GDM1 (cell line): ENCODE results near the gene CRACDL.

ENCODE experiments used
- DNase-seq: peaks from one replicate; lab custom pipeline; 2025; lab: John Stamatoyannopoulos, UW

Gene CRACDL, protein sequence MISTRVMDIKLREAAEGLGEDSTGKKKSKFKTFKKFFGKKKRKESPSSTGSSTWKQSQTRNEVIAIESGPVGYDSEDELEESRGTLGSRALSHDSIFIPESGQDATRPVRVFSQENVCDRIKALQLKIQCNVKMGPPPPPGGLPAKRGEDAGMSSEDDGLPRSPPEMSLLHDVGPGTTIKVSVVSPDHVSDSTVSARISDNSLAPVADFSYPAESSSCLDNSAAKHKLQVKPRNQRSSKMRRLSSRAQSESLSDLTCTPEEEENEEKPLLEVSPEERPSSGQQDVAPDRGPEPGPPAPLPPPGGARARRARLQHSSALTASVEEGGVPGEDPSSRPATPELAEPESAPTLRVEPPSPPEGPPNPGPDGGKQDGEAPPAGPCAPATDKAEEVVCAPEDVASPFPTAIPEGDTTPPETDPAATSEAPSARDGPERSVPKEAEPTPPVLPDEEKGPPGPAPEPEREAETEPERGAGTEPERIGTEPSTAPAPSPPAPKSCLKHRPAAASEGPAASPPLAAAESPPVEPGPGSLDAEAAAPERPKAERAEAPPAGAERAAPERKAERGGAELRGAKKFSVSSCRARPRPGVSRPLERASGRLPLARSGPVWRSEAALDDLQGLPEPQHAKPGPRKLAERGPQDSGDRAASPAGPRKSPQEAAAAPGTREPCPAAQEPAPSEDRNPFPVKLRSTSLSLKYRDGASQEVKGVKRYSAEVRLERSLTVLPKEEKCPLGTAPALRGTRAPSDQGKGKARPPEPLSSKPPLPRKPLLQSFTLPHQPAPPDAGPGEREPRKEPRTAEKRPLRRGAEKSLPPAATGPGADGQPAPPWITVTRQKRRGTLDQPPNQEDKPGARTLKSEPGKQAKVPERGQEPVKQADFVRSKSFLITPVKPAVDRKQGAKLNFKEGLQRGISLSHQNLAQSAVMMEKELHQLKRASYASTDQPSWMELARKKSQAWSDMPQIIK

DNA sequence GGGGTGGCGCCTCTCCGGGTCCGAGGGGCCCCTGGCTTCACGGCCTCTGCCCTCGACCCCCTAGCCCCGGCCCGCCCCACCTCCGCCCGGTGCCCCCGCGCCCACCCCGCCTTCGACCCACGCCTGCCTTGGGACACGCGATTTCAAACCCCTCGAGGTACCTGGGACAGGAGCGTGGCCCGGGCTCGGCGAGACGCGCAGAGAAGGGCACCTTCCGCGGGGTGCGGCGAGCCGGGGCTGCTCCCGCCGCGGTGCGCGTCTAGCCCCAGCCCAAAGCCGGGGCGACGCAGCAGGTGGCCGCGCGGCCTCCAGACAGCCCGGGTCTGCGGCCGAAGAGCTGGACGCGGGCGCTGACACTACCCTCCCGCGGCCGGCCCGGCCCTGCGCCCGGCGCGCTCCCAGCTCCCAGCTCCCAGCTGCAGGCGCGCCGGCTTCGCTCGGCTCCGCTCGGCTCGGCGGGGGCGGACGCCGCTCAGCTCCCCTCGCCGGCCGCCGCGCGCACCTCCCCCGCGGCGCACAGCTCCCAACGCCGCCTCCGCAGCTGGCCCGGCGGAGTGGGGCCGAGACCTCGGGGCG lies at the start of gene CRACDL:
TSS of gene CRACDL (minus strand) at position 449 of the 576 bp plus-strand sequence. CDS start 89,425 bp downstream, outside the sequence.
- DNase-seq: no peak

DNA sequence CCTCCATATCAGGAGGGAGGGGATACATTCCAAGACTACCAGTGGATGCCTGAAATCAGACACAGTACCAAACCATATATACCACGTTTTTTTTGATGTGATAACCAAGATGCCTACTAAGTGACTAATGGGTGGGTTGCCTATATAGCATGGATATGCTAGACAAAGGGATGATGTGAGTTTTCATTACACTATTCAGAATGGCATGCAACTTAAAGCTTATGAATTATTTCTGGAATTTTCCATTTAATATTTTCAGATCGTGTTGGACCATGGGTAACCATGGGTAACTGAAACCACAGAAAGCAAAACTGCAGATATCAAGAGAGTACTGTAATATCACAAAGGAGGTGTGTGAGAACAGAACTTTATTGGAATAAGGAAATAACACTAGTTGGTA lies 39.6 kb upstream of the CRACDL start:
- DNase-seq: no peak

DNA sequence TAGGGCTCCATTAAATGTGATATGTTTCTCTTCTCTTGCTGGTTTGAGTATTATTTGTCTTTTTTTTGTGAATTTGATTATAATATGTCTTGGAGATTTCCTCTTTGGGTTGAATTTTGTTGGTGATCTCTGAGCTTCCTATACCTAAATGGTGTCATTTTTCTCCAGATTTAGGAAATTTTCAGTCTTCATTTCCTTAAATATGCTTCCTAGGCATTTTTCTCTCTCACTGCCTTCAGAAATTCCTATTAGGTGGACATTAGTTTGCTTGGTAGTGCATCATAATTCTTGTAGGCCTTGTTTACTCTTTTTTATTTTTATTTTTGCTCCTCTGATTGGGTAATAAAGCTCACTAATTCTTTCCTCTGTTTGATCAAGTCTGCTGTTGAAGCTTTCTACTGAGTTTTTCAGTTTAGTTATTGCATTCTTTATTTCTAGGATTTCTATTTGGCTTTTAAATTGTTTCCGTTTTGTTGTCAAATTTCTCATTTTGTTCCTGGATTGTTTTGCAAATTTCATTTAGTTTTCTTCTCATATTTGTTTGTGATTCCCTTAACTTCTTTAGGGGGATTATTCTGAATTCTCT lies 36.6 kb upstream of the CRACDL start:
- DNase-seq: no peak

DNA sequence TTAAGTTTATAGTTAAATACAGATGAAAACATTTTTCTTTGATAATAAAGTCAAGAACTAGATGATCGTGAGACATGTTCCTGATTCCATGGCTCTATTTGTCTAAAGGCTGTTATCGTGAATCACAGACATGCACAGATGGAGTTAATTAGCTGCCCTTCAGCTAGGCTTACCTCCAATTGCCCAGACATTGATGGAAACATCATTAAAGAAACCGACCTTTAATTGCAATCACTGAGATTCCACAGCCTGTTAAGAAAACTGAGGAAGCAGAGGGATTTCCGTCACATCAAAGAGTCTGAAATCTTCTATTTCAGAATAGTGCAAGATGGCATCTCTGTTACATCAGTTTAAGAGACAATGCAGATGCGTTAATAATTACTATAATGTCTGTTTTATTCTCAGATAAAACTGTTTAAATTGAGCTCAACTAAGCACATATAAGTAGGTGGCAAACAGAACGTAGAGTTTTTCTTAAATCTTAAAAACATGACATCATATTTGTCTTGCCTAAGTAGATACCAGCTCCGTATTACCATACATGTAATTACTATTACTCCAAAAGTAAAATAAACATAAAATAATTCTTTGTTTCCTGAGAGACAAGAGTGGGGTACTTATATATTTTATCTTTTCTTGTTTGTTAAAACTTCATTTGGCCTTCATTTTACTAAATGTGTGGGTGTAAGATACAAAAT lies 23.9 kb upstream of the CRACDL start:
- no peak for DNase-seq

DNA sequence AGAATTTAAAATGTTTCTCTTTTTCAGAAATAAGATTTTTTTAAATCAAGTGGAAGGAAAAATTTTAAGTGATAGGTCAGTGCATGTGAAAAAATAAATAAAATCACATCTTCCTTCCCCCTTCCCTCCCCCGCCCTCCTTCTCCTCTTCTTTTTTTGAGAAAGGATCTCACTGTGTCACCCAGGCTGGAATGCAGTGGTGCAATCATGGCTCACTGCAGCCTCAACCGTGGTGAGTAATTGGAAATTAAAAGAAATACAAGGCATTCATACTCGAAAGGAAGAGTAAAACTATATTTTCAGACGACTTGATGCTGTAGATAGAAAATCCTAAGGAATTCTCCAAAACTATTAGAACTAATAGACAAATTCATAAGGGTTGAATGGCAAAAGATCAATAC lies 16.9 kb upstream of the CRACDL start:
- DNase-seq: no peak

DNA sequence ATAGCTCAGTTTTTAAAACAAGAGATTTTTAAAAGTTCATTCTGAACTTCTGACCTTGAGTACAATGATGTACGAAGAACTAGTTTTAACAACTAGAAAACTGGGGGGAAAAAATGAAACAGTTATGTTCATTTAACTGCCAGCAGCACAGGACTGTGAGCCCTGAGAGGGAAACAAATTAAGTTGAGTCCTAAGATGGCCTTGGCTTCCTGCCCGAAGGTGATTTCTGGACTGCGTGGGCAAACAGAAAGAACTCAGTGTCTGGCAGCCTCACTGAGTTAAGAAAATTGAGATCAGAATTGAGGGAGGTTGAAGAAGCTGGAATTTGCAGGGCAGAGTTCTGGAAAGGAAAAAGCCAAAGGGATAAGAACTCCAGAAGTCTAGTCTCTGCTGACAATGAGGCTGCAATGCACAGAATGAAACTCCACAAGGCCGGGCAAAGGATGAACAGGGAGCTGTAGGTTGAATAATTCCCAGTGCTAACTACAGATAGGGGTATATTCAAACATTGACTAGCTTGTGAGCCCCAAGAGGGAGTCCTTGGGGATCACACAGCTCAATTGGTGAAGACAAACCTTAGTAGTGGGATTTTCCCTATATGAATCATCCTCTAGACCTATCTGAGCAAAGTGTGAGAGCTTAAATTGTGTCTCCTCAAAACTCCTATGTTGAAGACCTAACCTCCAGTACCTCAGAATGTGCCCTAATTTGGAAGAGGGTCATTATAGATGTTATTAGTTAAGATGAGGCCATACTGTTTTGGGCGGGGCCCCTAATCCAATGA lies 13.1 kb upstream of the CRACDL start:
- DNase-seq: no peak

DNA sequence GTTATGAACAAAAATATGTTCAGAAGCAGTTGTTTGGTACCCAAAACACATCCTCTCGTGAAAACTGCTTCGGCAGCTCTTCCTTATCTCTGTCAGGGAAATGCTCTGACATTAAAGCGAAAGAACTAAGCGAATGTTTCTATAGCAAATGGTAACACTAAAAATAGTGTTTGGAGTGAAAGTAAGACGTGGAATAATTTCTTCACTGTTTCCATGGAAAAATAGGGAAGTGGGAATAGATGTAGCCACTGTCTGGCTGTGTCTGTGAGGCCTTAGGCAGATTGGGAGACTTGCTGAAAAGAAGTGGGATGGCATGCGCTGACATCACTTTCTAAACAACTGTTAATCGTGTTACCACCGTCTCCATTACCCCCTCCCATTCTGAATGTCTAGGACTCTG lies 11.5 kb upstream of the CRACDL start:
- no peak for DNase-seq

DNA sequence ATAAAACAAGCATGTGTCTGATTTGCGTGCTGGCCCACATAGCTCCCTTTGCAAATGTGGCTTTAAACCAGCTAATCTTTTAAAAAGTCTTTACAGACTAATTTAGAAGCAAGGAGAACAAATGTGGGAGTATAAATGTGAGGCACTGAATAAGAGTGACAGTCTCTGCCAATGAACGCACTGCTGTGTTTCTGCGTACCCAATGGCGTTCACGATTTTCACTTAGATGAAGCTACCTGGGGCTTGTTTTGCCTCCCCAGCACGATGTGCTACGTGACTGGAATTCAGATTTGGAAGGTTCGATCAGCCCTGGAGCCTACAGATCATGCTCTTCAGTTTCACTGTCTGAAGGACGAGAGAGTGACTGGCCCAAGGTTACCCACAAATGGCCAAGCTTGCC lies 10.8 kb upstream of the CRACDL start:
- DNase-seq: no peak

DNA sequence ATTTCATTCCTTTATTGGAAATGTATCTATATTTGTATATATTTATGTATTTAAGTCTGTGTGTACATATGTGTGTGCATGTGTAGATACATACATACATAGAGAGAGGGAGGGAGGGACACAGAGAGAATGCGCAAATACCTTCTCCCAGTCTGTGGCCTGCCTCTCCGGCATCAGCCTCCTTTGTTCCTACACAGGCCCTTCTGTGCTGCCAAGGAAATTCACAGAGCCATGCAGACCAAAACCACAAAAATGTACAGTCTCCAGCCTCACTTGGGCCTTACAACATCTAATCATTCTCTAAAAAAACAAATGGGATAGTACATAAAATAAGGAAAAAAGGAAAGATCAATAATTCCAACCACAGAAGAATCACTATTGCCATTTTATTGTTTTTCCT lies 8.8 kb upstream of the CRACDL start:
- DNase-seq: no peak

DNA sequence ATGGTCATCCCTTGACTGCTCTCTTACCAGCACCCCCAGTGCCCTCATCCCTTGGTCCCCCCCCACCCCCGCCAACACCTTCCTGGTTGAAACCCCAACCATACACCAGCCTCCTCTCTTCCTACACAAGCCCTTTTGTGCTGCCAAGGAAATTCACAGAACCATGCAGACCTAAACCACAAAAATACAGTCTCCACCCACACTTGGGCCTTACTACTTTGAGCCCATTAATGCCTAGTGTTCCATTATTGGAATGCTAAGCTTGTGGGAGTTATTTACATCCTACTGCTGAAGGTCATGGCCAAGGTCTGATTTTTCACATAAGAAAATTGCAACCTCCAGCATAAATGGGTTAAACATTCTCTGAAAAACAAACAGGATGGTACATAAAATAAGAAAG lies 4.1 kb upstream of the CRACDL start:
- no peak for DNase-seq

DNA sequence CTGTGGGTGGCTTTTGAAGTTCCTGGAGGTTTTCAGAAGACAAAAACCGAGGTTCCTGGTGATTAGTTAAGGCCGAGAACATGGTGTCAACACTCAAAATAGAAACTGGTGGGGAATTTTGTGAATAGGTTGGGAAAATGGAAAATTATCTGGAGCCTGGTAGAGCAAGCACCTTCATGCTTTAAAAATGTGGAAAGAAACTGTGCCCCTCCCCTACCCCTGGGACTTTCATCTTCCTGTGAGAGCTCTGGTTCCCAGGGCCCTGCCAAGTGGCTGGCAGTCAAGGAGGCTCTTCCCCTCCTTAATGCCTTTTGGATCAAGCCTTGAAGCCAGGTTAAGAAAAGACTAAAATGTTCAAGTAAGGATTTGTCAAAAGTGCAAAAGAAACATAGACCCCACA lies 1.9 kb upstream of the CRACDL start:
- DNase-seq: no peak

DNA sequence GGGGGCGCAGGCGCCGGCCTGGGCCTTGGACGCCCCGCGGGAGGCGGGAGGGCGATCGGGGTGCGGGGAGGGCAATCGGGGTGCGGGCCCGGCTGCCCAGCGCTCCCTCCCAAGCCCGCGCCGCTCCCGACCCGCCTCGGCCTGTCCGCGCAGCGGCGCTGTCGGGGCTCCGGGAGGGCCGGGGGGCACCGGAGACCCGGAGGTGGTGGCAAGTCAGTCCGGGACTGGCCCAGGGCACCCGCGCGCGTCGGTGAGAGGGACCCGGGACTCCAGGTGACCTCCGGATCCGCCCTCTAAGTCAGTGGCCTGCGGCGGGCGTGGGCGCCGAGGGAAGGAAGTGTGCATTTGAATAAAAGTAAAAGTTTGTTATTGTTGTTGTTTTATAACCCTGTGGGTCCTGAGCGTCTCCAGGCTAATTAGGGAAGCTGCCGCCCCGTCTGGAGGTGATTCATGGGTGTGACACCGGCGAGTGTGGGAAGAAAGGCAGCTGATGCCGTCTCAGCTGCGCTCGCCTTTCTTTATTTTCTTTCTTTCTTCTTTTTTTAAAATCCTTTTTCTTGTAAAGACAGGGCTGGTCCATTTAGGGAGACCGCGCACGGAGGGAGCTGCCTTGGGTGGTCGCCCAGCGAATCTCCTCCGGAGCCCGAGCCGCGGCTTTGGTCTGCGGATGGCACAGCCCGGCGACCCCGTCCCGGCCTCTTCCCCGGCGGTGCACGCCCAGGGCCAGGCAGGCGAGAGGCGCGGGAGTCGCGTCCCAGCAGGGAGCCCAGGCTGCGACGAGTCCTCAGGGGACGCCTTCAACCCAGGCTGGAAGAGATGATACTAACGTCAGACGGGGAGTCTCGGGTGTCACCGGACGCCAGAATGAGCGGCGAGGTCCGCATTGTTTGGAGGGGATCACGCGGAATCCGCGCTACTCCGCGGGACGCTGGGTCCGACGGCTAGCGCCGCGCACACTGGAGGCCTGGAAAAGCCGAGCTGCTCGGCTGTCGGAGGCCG lies 627 bp upstream of the CRACDL start:
- no peak for DNase-seq

DNA sequence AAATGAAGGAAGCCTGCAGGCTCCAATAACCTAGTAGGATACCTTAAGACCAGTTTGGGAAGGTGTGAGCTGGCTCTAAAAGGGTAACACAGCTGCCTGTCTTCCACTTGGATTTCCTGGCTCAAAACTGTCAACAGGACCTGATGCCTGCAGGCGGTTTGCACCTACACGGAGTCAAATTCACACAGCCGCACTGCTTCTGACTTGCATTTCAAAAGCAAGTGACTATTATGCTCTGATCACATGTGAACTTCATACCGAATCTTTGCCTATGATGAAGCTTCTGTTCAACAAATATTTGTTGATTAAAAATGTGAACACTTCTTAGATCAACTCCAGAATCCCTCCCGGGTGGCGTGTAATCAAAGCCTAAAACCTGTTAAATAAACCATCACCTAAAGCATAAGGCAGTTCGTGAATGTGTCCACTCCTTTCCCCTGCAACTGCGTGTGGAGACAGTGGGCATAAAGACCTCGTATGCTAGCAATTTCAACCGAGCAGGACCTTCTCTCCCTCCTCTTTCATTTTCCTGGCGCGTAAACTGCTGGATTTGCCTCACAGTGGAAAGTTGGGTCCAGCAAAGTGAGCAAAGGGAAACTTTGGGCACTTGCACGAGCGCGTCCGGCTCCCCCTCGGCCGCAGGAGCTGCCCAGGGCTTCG lies 784 bp downstream of the CRACDL start:
- no peak for DNase-seq

DNA sequence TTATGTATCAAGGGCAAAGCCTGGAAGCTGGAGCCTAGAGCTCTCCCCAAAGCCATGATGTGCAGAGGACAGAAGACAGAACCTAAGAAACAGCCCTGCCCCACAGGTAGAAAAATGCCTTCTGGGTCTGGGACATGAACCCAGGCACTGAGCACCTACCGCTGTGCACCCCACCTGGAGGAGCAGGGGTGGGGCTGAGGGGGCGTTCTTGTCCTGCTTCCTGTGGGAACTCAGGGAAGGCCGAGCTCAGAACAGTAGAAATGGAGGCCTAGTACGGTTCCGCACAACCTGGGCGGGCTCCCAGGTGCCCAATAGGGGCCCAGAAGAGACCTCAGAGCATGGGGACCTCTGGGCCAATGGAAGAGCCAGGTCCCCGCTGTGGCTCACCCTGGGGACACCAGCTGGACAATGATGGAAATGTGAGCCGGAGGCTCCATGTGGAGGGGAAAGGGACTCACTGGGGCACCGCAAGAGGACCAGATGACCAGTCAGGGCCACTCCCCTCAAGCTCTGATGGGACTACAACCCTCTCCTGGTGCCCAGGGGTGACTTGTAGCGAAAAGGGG lies 3.2 kb downstream of the CRACDL start:
- DNase-seq: no peak

DNA sequence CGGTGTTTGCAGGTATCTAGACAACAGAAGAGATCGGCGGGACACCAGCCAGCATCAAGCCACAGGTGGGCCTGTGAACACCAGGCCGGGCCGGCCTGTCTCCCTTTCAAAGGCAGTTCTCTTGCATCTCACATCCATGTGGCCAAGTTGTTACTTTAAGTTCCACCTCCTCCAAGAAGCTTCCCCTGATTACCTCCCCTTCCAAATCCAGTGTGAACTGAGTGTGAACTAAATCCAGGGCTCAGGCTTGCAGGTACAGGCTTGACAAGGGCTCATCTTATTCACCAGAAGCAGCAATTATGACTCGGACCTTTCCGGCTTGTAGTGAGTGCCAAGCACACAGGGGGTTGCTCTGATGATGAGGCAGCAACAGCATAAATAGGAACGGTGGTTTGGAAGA lies 3.9 kb downstream of the CRACDL start:
- DNase-seq: no peak

DNA sequence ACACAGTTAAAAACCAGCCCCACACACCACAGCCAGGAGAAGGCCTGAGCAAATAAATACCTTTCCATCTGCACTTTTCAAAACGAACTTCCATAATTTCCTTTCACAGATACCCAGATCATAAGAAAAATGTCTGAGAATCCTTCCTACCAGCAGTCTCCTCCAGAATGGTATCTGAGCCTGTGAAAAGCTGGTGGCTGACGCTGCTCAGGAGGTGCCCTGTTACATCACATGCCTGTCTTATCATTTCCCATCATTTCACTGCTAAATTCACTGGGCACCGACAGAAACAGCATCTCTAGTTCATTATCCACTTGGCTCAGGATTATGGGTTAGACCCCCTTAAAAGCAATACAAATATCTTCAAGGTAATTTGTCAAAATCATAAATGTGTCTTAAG lies 4.4 kb downstream of the CRACDL start:
- DNase-seq: no peak

DNA sequence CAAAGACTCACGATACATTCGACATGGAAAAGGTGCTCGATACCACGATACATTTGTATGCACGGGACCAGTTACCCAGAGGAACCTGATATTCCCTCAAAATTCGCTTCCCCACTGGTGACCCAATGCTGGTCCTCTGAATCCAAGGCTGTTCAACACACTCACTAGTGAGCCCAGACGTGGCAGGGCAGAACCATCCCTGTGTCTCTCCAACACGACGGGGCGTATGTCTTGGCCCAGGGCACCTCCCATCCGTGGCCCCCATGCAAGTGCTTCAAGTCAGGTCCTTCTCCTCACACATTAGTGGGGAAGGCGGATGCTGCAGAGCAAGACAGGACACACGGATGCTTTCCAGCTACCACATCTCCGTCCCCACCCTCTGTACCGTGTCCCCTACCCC lies 6.1 kb downstream of the CRACDL start:
- no peak for DNase-seq

DNA sequence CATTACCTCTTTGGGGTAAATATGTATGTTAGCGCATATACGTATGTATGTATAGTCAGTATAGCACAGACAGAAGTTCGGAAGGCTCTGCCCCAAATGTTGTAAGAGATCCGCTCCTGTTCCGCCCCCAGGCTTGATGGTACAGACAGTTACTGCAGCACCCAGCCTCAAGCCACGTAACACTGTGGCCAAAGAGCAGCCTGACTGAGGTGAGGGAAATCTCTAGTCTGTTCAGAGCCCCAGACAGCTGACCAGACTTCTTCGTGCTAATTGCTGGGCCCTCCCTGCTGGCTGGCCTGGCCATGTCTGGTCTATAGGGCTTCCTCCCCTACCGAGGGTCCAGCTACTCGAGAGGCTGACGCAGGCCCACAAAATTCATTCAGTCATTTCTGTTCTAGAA lies 7.8 kb downstream of the CRACDL start:
- no peak for DNase-seq

DNA sequence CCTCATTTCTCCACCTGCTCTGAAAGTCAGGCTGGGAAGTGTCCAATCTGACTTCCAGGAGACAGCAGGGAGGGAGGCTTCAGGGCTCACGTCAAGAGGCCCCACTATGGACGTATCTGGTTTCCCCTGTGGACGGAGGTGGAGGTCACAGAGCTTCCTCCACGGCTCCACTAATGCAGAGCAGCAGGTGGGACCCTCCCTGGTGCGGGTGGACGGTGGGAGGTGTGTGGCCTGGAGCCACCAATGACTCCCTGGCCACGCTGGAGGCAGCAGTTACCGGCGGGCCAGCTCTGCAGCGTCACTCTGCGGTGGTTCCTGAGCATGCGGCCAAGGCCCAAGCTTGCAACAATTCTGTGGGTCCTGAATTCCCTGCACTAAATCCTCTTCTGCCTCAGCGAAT lies 9.0 kb downstream of the CRACDL start:
- no peak for DNase-seq
